ENCODE results near the gene STK24. TPM values are rescaled to one million over a fixed set of nuclear protein-coding genes. Genes with fewer than 3 reads are reported as not detected.

STK24 gene
- polyA plus RNA-seq, 1 experiment, result 44.0 TPM

- TF ChIP-seq, protein P1, sequence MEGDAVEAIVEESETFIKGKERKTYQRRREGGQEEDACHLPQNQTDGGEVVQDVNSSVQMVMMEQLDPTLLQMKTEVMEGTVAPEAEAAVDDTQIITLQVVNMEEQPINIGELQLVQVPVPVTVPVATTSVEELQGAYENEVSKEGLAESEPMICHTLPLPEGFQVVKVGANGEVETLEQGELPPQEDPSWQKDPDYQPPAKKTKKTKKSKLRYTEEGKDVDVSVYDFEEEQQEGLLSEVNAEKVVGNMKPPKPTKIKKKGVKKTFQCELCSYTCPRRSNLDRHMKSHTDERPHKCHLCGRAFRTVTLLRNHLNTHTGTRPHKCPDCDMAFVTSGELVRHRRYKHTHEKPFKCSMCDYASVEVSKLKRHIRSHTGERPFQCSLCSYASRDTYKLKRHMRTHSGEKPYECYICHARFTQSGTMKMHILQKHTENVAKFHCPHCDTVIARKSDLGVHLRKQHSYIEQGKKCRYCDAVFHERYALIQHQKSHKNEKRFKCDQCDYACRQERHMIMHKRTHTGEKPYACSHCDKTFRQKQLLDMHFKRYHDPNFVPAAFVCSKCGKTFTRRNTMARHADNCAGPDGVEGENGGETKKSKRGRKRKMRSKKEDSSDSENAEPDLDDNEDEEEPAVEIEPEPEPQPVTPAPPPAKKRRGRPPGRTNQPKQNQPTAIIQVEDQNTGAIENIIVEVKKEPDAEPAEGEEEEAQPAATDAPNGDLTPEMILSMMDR (IDR thresholded peaks at IDR 0.05; ENCODE audit: low read depth, low read length), result no peak
- no peaks in the 10 kb centered on the region for H3K27me3 ChIP-seq (ENCODE audit: control insufficient read depth, insufficient read depth, low read length)
- CTCF ChIA-PET, result no interaction called here
- no peaks in the 10 kb centered on the region for H3K9me3 ChIP-seq (ENCODE audit: control insufficient read depth, insufficient read depth, low read length)
- POLR2A ChIA-PET, result no interaction called here
- DNase-seq (ENCODE audit: low read depth, low spot score), result no peak
- H3K27ac ChIP-seq (ENCODE audit: low read depth, low read length), result no peak overlapping the region
- no peak overlapping the region for H3K4me3 ChIP-seq (ENCODE audit: low read depth, low read length)
Observed at GRCh38 chr13:98409281-98409680, 167.6 kb downstream of the STK24 start.

- CTCF ChIA-PET, result interaction anchor here (0.7 kb wide), 1 partner anchor 108 kb away, joined by 8 read pairs; no protein-coding TSS in a partner anchor
- H3K9me3 ChIP-seq (ENCODE audit: control insufficient read depth, insufficient read depth, low read length), result no peaks in the 10 kb centered on the region
- no peak overlapping the region for H3K27ac ChIP-seq (ENCODE audit: low read depth, low read length)
- H3K27me3 ChIP-seq (ENCODE audit: control insufficient read depth, insufficient read depth, low read length), result no peaks in the 10 kb centered on the region
- no peak overlapping the region for H3K4me3 ChIP-seq (ENCODE audit: low read depth, low read length)
- TF ChIP-seq, protein P1 (IDR thresholded peaks at IDR 0.05; ENCODE audit: low read depth, low read length), result no peak
- POLR2A ChIA-PET, result interaction anchor here (0.6 kb wide), 1 partner anchor 15 kb away, joined by 3 read pairs; no protein-coding TSS in a partner anchor
- DNase-seq (ENCODE audit: low read depth, low spot score), result no peak
Observed at GRCh38 chr13:98407575-98407974, 169.3 kb downstream of the STK24 start.

DNA sequence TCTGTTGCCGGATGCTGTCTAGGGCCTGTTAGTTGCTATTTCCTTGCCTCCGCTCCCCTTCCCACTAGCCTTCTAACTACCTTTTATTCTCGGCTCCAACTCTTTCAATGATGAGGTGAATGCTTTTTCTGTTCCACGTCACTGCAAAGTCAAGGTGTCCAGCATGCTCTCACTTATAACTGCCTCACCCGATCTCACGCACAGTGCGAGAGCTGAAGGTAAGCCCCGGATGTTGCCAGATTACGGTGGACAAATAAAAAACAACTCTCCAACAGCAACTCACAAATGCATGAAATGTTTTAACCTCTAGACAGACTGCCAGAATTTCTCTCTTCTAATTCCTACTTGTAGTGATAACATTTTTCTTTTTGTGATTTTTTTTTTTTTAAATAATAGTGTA is 169.9 kb downstream of the STK24 start:
- Histone ChIP-seq H3K27me3 (ENCODE audit: control insufficient read depth, insufficient read depth, low read length) (no peaks in the 10 kb centered on the region), H3K4me3 (ENCODE audit: low read depth, low read length) (no peak overlapping the region), H3K27ac (ENCODE audit: low read depth, low read length) (no peak overlapping the region), H3K9me3 (ENCODE audit: control insufficient read depth, insufficient read depth, low read length) (no peaks in the 10 kb centered on the region)
- TF ChIP-seq, protein P1 (IDR thresholded peaks at IDR 0.05; ENCODE audit: low read depth, low read length), result no peak
- DNase-seq (ENCODE audit: low read depth, low spot score), result no peak
- POLR2A ChIA-PET, result no interaction called here
- CTCF ChIA-PET, result interaction anchor here (0.6 kb wide), 1 partner anchor 387 kb away, joined by 4 read pairs; no protein-coding TSS in a partner anchor

DNA sequence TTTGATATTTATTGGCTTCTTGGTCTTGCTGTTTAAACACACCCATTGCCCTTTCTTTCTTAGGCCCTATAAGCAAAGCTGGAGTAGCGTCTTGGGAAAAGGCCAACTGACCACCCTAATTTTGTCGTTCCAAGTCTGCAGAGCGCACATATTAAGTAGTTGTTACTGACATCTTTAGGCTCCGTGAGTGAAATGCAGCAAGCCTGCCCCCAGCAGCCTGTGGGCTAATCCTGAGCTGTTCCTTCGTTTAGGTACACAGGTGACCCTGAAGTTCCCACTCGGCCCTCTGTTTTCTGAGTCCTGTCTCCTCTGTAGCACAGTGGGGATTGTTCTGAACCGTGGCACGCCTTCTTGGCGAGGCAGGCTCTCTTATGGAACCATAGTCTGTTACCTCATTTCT is 170.5 kb downstream of the STK24 start:
- no peak overlapping the region for H3K27ac ChIP-seq (ENCODE audit: low read depth, low read length)
- ChIA-PET CTCF (interaction anchor here (0.6 kb wide), 1 partner anchor 387 kb away, joined by 4 read pairs; no protein-coding TSS in a partner anchor), POLR2A (no interaction called here)
- TF ChIP-seq, protein P1 (IDR thresholded peaks at IDR 0.05; ENCODE audit: low read depth, low read length), result no peak
- H3K4me3 ChIP-seq (ENCODE audit: low read depth, low read length), result no peak overlapping the region
- no peaks in the 10 kb centered on the region for H3K27me3 ChIP-seq (ENCODE audit: control insufficient read depth, insufficient read depth, low read length)
- H3K9me3 ChIP-seq (ENCODE audit: control insufficient read depth, insufficient read depth, low read length), result no peaks in the 10 kb centered on the region
- DNase-seq (ENCODE audit: low read depth, low spot score), result no peak

DNA sequence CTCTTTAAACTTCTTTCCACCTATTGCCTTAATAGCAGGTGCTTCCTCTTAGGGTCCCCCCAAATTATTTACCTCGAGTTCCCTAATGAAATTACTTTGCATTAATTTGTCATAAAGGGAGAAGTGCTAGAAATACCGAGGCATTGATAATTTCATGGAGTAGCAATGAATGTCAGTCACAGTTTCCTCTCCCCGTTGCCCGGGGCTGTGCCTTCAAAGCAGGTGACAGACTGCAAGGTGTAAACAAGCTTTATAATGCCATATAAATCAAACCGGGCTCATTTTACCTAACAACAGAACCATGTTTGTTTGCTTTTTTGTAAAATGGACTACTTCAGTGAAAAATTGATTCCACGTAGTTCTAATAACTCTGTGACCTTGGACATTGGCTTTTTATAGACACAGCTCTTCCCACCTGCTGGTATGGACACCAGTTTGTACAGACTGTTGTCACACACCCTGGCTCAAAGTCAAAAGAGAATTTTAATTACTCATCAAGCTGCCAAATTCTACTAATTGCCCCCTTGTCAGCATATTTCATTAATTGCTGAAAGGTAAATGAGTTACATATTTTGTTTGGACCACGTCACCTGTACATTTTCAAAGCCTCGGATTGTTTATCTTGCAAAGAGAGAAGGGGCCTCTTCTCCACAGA is 171.1 kb downstream of the STK24 start:
- H3K27ac ChIP-seq (ENCODE audit: low read depth, low read length), result no peak overlapping the region
- ChIA-PET POLR2A (no interaction called here), CTCF (no interaction called here)
- no peak overlapping the region for H3K4me3 ChIP-seq (ENCODE audit: low read depth, low read length)
- DNase-seq (ENCODE audit: low read depth, low spot score), result no peak
- no peaks in the 10 kb centered on the region for H3K27me3 ChIP-seq (ENCODE audit: control insufficient read depth, insufficient read depth, low read length)
- TF ChIP-seq, protein P1 (IDR thresholded peaks at IDR 0.05; ENCODE audit: low read depth, low read length), result no peak
- H3K9me3 ChIP-seq (ENCODE audit: control insufficient read depth, insufficient read depth, low read length), result no peaks in the 10 kb centered on the region

All from AG04450 (cell line).